ENCODE data around the gene FBXW11.

Gene FBXW11

DNA sequence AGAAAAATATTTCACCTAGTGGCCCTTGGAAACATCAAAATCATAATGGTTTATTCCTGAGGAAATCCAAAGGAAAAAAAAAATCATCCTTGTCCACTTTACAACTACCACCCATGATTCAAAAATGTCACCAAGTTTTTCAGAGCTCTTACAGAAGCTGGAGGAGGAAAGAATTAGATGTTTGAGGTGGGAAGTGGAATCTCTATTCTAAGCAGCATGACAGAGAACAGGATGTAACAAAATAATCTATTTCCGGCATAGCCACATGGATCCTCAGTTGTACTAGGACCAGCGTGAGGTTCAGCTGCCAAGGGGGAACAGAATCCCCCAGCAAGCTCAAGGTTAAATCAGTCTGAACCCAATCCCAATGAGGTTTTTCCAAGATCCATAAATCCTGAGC lies 40.2 kb downstream of the FBXW11 start:
- no peak overlapping the region for H3K9ac ChIP-seq (ENCODE audit: low read depth, low read length)
- H3K9me3 ChIP-seq (ENCODE audit: control insufficient read depth, insufficient read depth, low read length) = no peaks in the 10 kb centered on the region
- H3K4me1 ChIP-seq (ENCODE audit: insufficient read depth, low read length) = peaks cover 25% of the 10 kb centered on the region
- H3K36me3 ChIP-seq (ENCODE audit: insufficient read depth, low read length) = peaks cover 4% of the 10 kb centered on the region

DNA sequence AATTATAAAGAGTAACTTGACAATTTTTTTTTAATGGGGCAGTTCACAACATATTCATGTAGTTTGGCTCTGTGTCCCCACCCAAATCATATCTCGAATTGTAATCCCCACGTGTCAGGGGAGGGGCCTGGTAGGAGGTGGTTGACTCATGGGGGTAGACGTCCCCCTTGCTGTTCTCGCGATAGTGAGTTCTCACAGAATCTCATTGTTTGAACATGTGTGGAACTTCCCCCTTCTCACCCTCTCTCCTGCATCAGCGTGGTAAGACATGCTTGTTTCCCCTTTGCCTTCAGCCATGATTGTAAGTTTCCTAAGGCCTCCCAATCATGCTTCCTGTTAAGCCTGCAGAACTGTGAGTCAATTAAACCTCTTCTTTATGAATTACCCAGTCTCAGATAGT lies 40.7 kb downstream of the FBXW11 start:
- Histone ChIP-seq H3K4me1 (ENCODE audit: insufficient read depth, low read length) (peaks cover 25% of the 10 kb centered on the region), H3K9me3 (ENCODE audit: control insufficient read depth, insufficient read depth, low read length) (no peaks in the 10 kb centered on the region), H3K36me3 (ENCODE audit: insufficient read depth, low read length) (peaks cover 4% of the 10 kb centered on the region), H3K9ac (ENCODE audit: low read depth, low read length) (no peak overlapping the region)

- H3K9me3 ChIP-seq (ENCODE audit: control insufficient read depth, insufficient read depth, low read length) = no peaks in the 10 kb centered on the region
- no peak overlapping the region for H3K9ac ChIP-seq (ENCODE audit: low read depth, low read length)
- H3K4me1 ChIP-seq (ENCODE audit: insufficient read depth, low read length) = peaks cover 25% of the 10 kb centered on the region
- H3K36me3 ChIP-seq (ENCODE audit: insufficient read depth, low read length) = peaks cover 4% of the 10 kb centered on the region; the same call in 1 of the 2 replicates
Measured at GRCh38 chr5:171963416-171963815, 43.0 kb downstream of the FBXW11 start.

DNA sequence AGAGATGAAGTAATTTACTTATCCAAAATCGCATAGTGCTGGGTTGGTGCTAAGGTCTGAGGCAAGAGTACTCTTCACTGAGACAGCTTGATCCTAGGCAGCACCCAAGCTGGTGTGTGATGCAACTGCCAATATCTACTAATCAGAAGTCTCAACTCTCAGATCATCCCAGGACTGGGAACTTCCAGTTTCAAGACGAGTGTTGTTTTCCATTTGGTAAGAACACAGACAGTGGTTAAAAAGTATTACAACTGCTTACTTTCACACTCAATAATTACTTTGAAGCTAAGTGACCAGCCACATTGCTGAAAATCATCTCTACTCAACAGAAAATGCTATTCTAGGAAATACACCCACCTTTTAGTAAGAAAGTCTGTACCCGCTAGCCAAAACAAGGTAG lies 45.3 kb downstream of the FBXW11 start:
- peaks cover 37% of the 10 kb centered on the region; the same call in 1 of the 2 replicates for H3K4me1 ChIP-seq (ENCODE audit: insufficient read depth, low read length)
- no peaks in the 10 kb centered on the region for H3K36me3 ChIP-seq (ENCODE audit: insufficient read depth, low read length)
- no peak overlapping the region for H3K9ac ChIP-seq (ENCODE audit: low read depth, low read length)
- no peaks in the 10 kb centered on the region for H3K9me3 ChIP-seq (ENCODE audit: control insufficient read depth, insufficient read depth, low read length)

DNA sequence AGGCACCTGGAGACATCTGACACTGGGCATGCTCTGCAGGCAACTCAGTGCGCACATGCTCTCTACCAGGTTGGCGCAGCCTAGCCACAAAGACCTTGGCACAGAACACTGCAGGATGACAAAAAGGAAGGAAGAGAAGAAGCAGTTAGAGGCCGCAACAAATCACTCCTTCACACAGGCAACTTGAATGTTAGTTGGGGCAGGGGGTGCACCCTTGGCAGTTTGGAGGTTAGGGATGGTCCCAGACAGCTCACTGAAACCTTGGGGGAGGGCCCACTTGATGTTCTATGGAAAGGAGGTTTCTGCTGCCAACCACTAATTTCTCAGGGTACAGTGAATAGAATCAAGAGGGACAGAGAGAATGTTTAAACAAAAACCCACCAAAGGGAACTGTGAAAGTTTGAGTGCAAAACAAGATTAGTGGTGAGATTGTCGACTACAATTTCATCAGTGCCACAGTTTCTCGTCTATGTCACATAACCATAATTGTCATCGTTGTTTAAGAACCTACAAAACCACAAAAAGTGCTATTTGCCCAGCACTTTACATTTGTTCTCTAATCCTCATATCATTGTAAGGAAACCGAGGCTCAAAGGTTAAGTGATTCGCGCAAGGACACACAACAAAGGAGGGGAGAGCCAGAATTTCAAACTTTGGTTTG lies 48.7 kb downstream of the FBXW11 start:
- Histone ChIP-seq H3K9ac (ENCODE audit: low read depth, low read length) (no peak overlapping the region), H3K4me1 (ENCODE audit: insufficient read depth, low read length) (peaks cover 44% of the 10 kb centered on the region), H3K9me3 (ENCODE audit: control insufficient read depth, insufficient read depth, low read length) (no peaks in the 10 kb centered on the region), H3K36me3 (ENCODE audit: insufficient read depth, low read length) (no peaks in the 10 kb centered on the region)

- no peaks in the 10 kb centered on the region for H3K9me3 ChIP-seq (ENCODE audit: control insufficient read depth, insufficient read depth, low read length)
- H3K36me3 ChIP-seq (ENCODE audit: insufficient read depth, low read length) = no peaks in the 10 kb centered on the region
- H3K9ac ChIP-seq (ENCODE audit: low read depth, low read length) = no peak overlapping the region
- H3K4me1 ChIP-seq (ENCODE audit: insufficient read depth, low read length) = peaks cover 41% of the 10 kb centered on the region
Measured at GRCh38 chr5:171956887-171957495, 49.4 kb downstream of the FBXW11 start.

DNA sequence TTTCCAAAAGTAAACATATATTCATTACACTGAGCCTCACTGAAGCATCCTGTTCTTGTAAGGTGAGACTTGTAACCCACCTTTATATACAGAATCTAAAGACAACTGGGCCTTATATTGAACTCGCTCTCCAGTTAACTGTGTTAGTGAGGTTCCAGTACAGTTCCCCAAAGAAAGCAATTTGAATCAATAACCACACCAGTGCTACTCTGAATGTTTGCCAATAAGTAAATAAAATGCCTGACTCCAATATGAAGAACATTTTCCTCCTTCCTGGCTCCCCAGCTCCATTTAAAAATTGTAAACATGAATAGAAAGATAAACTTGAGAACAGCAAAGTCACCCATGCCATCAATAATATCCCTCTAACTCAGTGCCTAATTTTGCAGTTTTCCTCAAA lies 50.1 kb downstream of the FBXW11 start:
- H3K4me1 ChIP-seq (ENCODE audit: insufficient read depth, low read length) = peaks cover 41% of the 10 kb centered on the region
- no peaks in the 10 kb centered on the region for H3K9me3 ChIP-seq (ENCODE audit: control insufficient read depth, insufficient read depth, low read length)
- H3K36me3 ChIP-seq (ENCODE audit: insufficient read depth, low read length) = no peaks in the 10 kb centered on the region
- H3K9ac ChIP-seq (ENCODE audit: low read depth, low read length) = no peak overlapping the region

- Histone ChIP-seq H3K9me3 (ENCODE audit: control insufficient read depth, insufficient read depth, low read length) (no peaks in the 10 kb centered on the region), H3K36me3 (ENCODE audit: insufficient read depth, low read length) (no peaks in the 10 kb centered on the region), H3K9ac (ENCODE audit: low read depth, low read length) (no peak overlapping the region), H3K4me1 (ENCODE audit: insufficient read depth, low read length) (peaks cover 41% of the 10 kb centered on the region)
Measured at GRCh38 chr5:171955761-171956160, 50.7 kb downstream of the FBXW11 start.

GRCh38 chr5:171954721-171955120 lies 51.7 kb downstream of the FBXW11 start:
- peaks cover 41% of the 10 kb centered on the region for H3K4me1 ChIP-seq (ENCODE audit: insufficient read depth, low read length)

GRCh38 chr5:171953860-171954701 lies 52.4 kb downstream of the FBXW11 start:
- Histone ChIP-seq H3K36me3 (ENCODE audit: insufficient read depth, low read length) (no peaks in the 10 kb centered on the region), H3K9ac (ENCODE audit: low read depth, low read length) (no peak overlapping the region), H3K9me3 (ENCODE audit: control insufficient read depth, insufficient read depth, low read length) (no peaks in the 10 kb centered on the region), H3K4me1 (ENCODE audit: insufficient read depth, low read length) (peaks cover 41% of the 10 kb centered on the region)

More at GRCh38 chr5:171954721-171955120, 51.7 kb downstream of the FBXW11 start:
- Histone ChIP-seq H3K9ac (ENCODE audit: low read depth, low read length) (no peak overlapping the region), H3K9me3 (ENCODE audit: control insufficient read depth, insufficient read depth, low read length) (no peaks in the 10 kb centered on the region), H3K36me3 (ENCODE audit: insufficient read depth, low read length) (no peaks in the 10 kb centered on the region)

- Histone ChIP-seq H3K9ac (ENCODE audit: low read depth, low read length) (no peak overlapping the region), H3K4me1 (ENCODE audit: insufficient read depth, low read length) (peaks cover 30% of the 10 kb centered on the region), H3K9me3 (ENCODE audit: control insufficient read depth, insufficient read depth, low read length) (no peaks in the 10 kb centered on the region), H3K36me3 (ENCODE audit: insufficient read depth, low read length) (no peaks in the 10 kb centered on the region)
Measured at GRCh38 chr5:171952021-171952420, 54.4 kb downstream of the FBXW11 start.

GRCh38 chr5:171951218-171951617 lies 55.2 kb downstream of the FBXW11 start:
- no peak overlapping the region for H3K9ac ChIP-seq (ENCODE audit: low read depth, low read length)
- H3K4me1 ChIP-seq (ENCODE audit: insufficient read depth, low read length) = peaks cover 24% of the 10 kb centered on the region
- H3K9me3 ChIP-seq (ENCODE audit: control insufficient read depth, insufficient read depth, low read length) = no peaks in the 10 kb centered on the region
- no peaks in the 10 kb centered on the region for H3K36me3 ChIP-seq (ENCODE audit: insufficient read depth, low read length)

DNA sequence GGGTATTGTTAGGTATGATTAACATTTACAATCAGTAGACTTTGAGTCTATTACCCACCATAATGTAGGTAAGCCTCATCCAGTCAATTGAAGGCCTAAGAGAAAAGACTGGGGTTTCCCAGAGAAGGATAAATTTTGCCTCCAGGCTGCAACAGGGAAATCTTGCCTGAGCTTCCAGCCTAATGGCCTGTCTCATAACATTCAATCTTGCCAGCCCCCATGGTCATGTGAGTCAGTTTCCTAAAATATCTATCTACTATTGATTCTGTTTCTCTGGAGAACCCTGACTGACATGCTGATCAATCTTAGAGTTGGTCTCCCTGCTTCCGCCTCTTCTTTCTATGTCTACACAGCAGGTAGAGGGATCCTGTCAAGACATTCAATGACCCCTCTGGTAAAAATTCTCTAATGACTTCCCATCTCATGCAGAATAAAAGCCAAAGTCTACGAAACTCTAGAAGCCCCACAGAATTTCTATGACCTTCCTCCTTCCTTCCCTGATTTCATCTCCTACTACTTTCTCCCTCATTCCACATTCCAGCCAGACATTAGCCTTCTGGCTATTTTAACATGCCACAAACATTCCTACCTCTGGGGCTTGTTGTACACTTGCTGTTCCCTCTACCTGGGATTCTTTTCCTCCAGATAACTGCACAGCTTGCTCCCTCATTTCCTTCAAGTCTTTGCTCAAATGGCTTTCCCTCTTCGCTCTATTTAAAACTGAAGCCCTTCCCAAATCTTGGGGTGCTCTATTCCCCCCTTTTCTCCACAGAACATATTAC lies 60.2 kb downstream of the FBXW11 start:
- peaks cover 10% of the 10 kb centered on the region; the same call in 1 of the 2 replicates for H3K4me1 ChIP-seq (ENCODE audit: insufficient read depth, low read length)
- no peaks in the 10 kb centered on the region for H3K9me3 ChIP-seq (ENCODE audit: control insufficient read depth, insufficient read depth, low read length)
- no peak overlapping the region for H3K9ac ChIP-seq (ENCODE audit: low read depth, low read length)
- H3K36me3 ChIP-seq (ENCODE audit: insufficient read depth, low read length) = no peaks in the 10 kb centered on the region

DNA sequence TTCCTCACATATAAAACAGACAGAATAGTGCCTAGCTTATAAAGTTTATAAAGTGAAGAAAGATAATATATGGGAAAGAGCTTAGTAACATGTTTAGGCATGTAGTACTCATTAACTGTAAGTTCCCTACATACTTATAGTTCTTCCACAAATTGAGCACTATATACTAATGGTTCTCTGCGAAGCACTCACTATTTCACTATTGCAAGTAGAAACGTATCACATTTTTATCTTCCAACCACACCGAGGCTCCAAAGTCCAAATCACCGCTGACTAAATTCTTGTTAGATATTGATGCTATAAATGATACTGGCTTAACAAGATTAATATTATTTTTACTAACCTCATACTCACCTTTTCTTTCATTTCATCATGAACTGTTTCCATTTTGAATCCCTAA lies 61.0 kb downstream of the FBXW11 start:
- Histone ChIP-seq H3K9ac (ENCODE audit: low read depth, low read length) (no peak overlapping the region), H3K4me1 (ENCODE audit: insufficient read depth, low read length) (peaks cover 10% of the 10 kb centered on the region), H3K36me3 (ENCODE audit: insufficient read depth, low read length) (no peaks in the 10 kb centered on the region), H3K9me3 (ENCODE audit: control insufficient read depth, insufficient read depth, low read length) (no peaks in the 10 kb centered on the region)

Data from ES-I3 (cell line).